22Rv1 (cell line): ENCODE measurements around the gene HLA-E.

Experiments used
- CTCF ChIP-seq: fragments of 450-650 bp; IDR thresholded peaks from 2 replicates; pipeline ENCODE4 v1.5.1; 2017; ENCODE audit warnings: mild to moderate bottlenecking
- ZFX ChIP-seq: fragments of 450-650 bp; IDR thresholded peaks from 2 replicates; pipeline ENCODE4 v1.6.1; 2017; ENCODE audit warnings: antibody characterized with exemption, borderline replicate concordance

GRCh38 chr6:30463242-30463641, 26.1 kb upstream of the HLA-E start:
- TF ChIP-seq CTCF (no peak), ZFX (no peak)
